Trophoblast cell (in vitro differentiated cells and primary cell): ENCODE measurements around the gene OGFOD1.
A peak's percentile ranks its signal among the peaks of the same experiment; 100 is the strongest.

Experiments used
- DNase-seq, 2 donors: peaks; one replicate each; pipeline ENCODE4 v3.0.0-alpha.2; 2016
- H2AFZ ChIP-seq: 2 replicates; pipeline ENCODE4 v1.6.1; 2013; ENCODE audit warnings: low read length, moderate library complexity, mild to moderate bottlenecking; ENCODE audit not compliant: insufficient read depth, poor library complexity
- H2AK5ac ChIP-seq: 2 replicates; pipeline ENCODE4 v1.6.1; 2013; ENCODE audit warnings: mild to moderate bottlenecking, low read length
- H2BK120ac ChIP-seq: 2 replicates; pipeline ENCODE4 v1.6.1; 2013; ENCODE audit warnings: low read length, mild to moderate bottlenecking, moderate library complexity; ENCODE audit not compliant: insufficient read depth, poor library complexity
- H2BK12ac ChIP-seq: 2 replicates; pipeline ENCODE4 v1.6.1; 2013; ENCODE audit warnings: mild to moderate bottlenecking, low read length, moderate library complexity
- H2BK5ac ChIP-seq: 2 replicates; pipeline ENCODE4 v1.6.1; 2013; ENCODE audit warnings: low read length, low read depth, moderate library complexity, mild to moderate bottlenecking; ENCODE audit not compliant: poor library complexity
- H3K14ac ChIP-seq: 2 replicates; pipeline ENCODE4 v1.6.1; 2013; ENCODE audit warnings: mild to moderate bottlenecking, low read length
- H3K18ac ChIP-seq: 2 replicates; pipeline ENCODE4 v1.6.1; 2013; ENCODE audit warnings: mild to moderate bottlenecking, low read length
- H3K23ac ChIP-seq: 2 replicates; pipeline ENCODE4 v1.6.1; 2013; ENCODE audit warnings: low read length
- H3K27ac ChIP-seq: 2 replicates; pipeline ENCODE4 v1.5.1; 2013; ENCODE audit warnings: low read depth, mild to moderate bottlenecking, inconsistent platforms, low read length, moderate library complexity
- H3K27me3 ChIP-seq: 2 replicates; pipeline ENCODE4 v1.6.1; 2013; ENCODE audit warnings: inconsistent platforms, mild to moderate bottlenecking, low read length, moderate library complexity; ENCODE audit not compliant: insufficient read depth
- H3K36me3 ChIP-seq, 2 experiments: 1 replicate in 1 of 2; 2 replicates in 1 of 2; pipeline ENCODE4 v1.6.1; 2013; ENCODE audit warnings: low read length in 2 of 2, mild to moderate bottlenecking in 2 of 2, moderate library complexity in 1 of 2; ENCODE audit not compliant: insufficient read depth in 2 of 2, control insufficient read depth in 1 of 2
- H3K4ac ChIP-seq: 2 replicates; pipeline ENCODE4 v1.6.1; 2013; ENCODE audit warnings: low read depth, mild to moderate bottlenecking, low read length, moderate library complexity
- H3K4me1 ChIP-seq, 2 experiments: 1 replicate in 1 of 2; 2 replicates in 1 of 2; pipeline ENCODE4 v1.6.1; 2013; ENCODE audit warnings: low read length in 2 of 2, mild to moderate bottlenecking in 2 of 2, moderate library complexity in 1 of 2; ENCODE audit not compliant: insufficient read depth in 2 of 2, control insufficient read depth in 1 of 2
- H3K4me2 ChIP-seq: 2 replicates; pipeline ENCODE4 v1.6.1; 2013; ENCODE audit warnings: inconsistent platforms, mild to moderate bottlenecking, low read length, moderate library complexity
- H3K4me3 ChIP-seq: 2 replicates; pipeline ENCODE4 v1.5.1; 2013; ENCODE audit warnings: mild to moderate bottlenecking, low read depth, low read length, inconsistent platforms
- H3K79me1 ChIP-seq: one replicate; pipeline ENCODE4 v1.6.1; 2013; ENCODE audit warnings: low read length
- H3K79me2 ChIP-seq: 2 replicates; pipeline ENCODE4 v1.6.1; 2013; ENCODE audit warnings: low read length, mild to moderate bottlenecking; ENCODE audit not compliant: control insufficient read depth, insufficient read depth, poor library complexity
- H3K9ac ChIP-seq: 2 replicates; pipeline ENCODE4 v1.6.1; 2013; ENCODE audit warnings: mild to moderate bottlenecking, low read length
- H3K9me3 ChIP-seq: 2 replicates; pipeline ENCODE4 v1.6.1; 2013; ENCODE audit warnings: low read depth, mild to moderate bottlenecking, control low read depth, inconsistent platforms, low read length; ENCODE audit not compliant: insufficient read depth
- H4K12ac ChIP-seq: 2 replicates; pipeline ENCODE4 v1.6.1; 2013; ENCODE audit warnings: low read depth, mild to moderate bottlenecking, low read length, moderate library complexity
- H4K8ac ChIP-seq: 2 replicates; pipeline ENCODE4 v1.6.1; 2013; ENCODE audit warnings: low read depth, mild to moderate bottlenecking, low read length, moderate library complexity
- H4K91ac ChIP-seq: one replicate; pipeline ENCODE4 v1.6.1; 2013; ENCODE audit warnings: low read depth, mild to moderate bottlenecking, low read length, moderate library complexity
- WGBS: extraction: QIAGEN DNeasy Blood & Tissue Kit; methylation state at CpG from one replicate; pipeline ENCODE4 v1.1.7; 2013; ENCODE audit warnings: missing lambda C conversion rate; ENCODE audit not compliant: insufficient read length, insufficient coverage; ENCODE audit errors: extremely low coverage; 5-methylcytosine and 5-hydroxymethylcytosine counted together

Gene OGFOD1

DNA sequence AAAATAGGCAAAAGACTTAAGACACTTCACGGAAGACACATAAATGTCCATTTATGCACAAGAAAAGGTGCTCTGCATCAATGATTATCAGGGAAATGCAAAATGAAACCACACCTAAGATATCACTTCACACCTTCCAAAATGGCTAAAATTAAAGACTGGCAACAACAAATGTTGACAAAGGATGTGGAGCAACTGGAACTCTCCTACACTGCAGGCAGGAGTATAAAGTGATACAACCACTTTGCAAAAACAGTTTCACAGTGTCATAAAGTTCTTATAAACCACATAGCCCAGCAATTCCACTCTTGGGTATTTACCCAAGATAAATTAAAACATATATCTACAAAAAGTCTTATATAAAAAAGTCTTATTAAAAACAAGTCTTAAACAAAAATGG, 60.7 kb downstream of the OGFOD1 start:
- no peaks in the 10 kb centered on the region for H3K9me3 ChIP-seq
- H3K18ac ChIP-seq, result no peak overlapping the region
- DNase-seq, result no peak
- H3K27ac ChIP-seq, result no peak overlapping the region
- no peaks in the 10 kb centered on the region for H3K79me1 ChIP-seq
- no peaks in the 10 kb centered on the region for H3K27me3 ChIP-seq
- H3K4me1 ChIP-seq, result no peaks in the 10 kb centered on the region
- no peak overlapping the region for H2AFZ ChIP-seq
- no peak overlapping the region for H2BK5ac ChIP-seq
- no peak overlapping the region for H2AK5ac ChIP-seq
- no peak overlapping the region for H3K14ac ChIP-seq
- no peak overlapping the region for H3K9ac ChIP-seq
- no peak overlapping the region for H3K4me2 ChIP-seq
- no peak overlapping the region for H2BK120ac ChIP-seq
- H3K36me3 ChIP-seq, result peaks cover 6 to 8% of the 10 kb centered on the region in 2 experiments
- H4K8ac ChIP-seq, result no peak overlapping the region
- H2BK12ac ChIP-seq, result no peak overlapping the region
- no peak overlapping the region for H4K12ac ChIP-seq
- no peak overlapping the region for H3K23ac ChIP-seq
- H4K91ac ChIP-seq, result no peak overlapping the region
- H3K4me3 ChIP-seq, result no peak overlapping the region
- H3K4ac ChIP-seq, result no peak overlapping the region
- no peaks in the 10 kb centered on the region for H3K79me2 ChIP-seq
- no CpG with 5 or more reads among the region's 1 CpG for WGBS

DNA sequence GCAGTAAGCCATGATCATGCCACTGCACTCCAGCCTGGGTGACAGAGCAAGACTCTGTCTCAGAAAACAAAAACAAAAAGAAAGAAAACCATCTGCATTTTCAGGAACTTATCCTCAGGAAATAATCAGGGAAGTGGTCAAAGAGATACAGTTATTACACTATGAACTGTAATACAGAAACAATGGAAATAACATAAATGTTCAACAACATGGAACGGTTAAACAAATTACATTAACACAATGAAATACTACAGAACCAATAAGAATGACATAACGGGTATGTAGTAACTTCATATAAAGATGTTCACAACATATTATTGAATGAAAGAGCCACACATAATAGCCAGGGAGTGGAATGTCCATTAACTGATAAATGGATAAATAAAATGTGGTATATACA, 61.7 kb downstream of the OGFOD1 start:
- H2BK5ac ChIP-seq, result no peak overlapping the region
- no peak overlapping the region for H3K4me2 ChIP-seq
- H2BK120ac ChIP-seq, result no peak overlapping the region
- no peaks in the 10 kb centered on the region for H3K27me3 ChIP-seq
- no peak overlapping the region for H2BK12ac ChIP-seq
- no peak overlapping the region for H4K91ac ChIP-seq
- no peak for DNase-seq
- H3K23ac ChIP-seq, result no peak overlapping the region
- H3K4me3 ChIP-seq, result no peak overlapping the region
- H3K79me2 ChIP-seq, result no peaks in the 10 kb centered on the region
- no peaks in the 10 kb centered on the region for H3K4me1 ChIP-seq
- H4K12ac ChIP-seq, result no peak overlapping the region
- no peaks in the 10 kb centered on the region for H3K79me1 ChIP-seq
- H3K36me3 ChIP-seq, result peaks cover 6 to 8% of the 10 kb centered on the region in 2 experiments
- no peak overlapping the region for H3K9ac ChIP-seq
- no peak overlapping the region for H2AK5ac ChIP-seq
- no peak overlapping the region for H4K8ac ChIP-seq
- H2AFZ ChIP-seq, result no peak overlapping the region
- no peaks in the 10 kb centered on the region for H3K9me3 ChIP-seq
- no peak overlapping the region for H3K4ac ChIP-seq
- no peak overlapping the region for H3K14ac ChIP-seq
- H3K27ac ChIP-seq, result no peak overlapping the region
- WGBS, result no CpG with 5 or more reads among the region's 2 CpGs
- no peak overlapping the region for H3K18ac ChIP-seq

DNA sequence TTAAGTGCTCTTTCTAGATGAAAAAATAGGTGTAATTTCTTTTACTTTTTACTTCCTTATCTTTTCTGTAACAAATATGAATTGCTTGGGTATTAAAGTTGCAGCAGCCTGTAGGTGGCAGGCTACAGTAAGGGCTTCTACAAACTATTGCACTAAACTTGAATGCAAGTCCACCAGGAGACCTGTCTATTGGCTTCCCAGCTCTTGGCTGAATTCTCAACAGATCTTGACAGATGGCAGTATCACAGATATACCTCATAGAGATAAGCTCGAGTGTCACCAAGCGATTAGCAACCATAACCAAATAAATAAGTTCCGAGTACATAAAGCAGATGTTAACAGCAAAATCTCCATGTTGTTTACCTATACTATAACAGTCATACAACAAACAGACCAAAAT, 62.6 kb downstream of the OGFOD1 start:
- Histone ChIP-seq H2AFZ (no peak overlapping the region), H3K4ac (no peak overlapping the region), H3K18ac (no peak overlapping the region), H2BK12ac (no peak overlapping the region), H3K14ac (no peak overlapping the region), H2AK5ac (no peak overlapping the region), H3K4me3 (no peak overlapping the region), H3K79me2 (no peaks in the 10 kb centered on the region), H4K8ac (no peak overlapping the region), H3K27ac (no peak overlapping the region), H3K79me1 (no peaks in the 10 kb centered on the region), H3K4me1 (no peaks in the 10 kb centered on the region), H2BK120ac (no peak overlapping the region), H4K91ac (no peak overlapping the region), H3K9me3 (no peaks in the 10 kb centered on the region), H4K12ac (no peak overlapping the region), H3K9ac (no peak overlapping the region), H3K23ac (no peak overlapping the region), H3K27me3 (no peaks in the 10 kb centered on the region), H2BK5ac (no peak overlapping the region), H3K36me3 (peaks cover 5 to 6% of the 10 kb centered on the region in 2 experiments), H3K4me2 (no peak overlapping the region)
- WGBS, result no CpG with 5 or more reads among the region's 3 CpGs
- peak; percentile 61 to 65 for DNase-seq

DNA sequence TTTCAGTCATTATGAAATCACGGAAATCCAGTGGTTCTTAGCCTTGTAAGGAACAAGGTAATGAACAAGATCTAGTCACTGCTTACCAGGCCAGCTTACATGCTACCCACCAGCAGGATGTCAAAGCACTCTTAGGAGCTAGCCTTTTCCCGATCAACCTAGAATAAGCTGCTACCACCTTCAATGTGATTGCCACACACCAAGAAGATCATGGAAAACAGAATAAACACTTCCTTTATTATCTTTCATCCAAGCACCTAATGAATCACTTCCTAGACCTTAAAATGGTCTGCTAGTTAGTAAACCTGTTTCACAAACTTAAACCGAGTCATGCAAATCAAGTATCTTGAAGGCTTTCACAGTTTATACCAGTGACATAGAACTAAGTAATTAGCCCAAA, 63.5 kb downstream of the OGFOD1 start:
- Histone ChIP-seq H2BK12ac (no peak overlapping the region), H3K79me1 (peaks cover 4% of the 10 kb centered on the region), H2AK5ac (no peak overlapping the region), H3K79me2 (peaks cover 4% of the 10 kb centered on the region), H3K4me1 (peaks cover 0 to 2% of the 10 kb centered on the region in 2 experiments), H3K18ac (no peak overlapping the region), H2BK120ac (no peak overlapping the region), H4K91ac (no peak overlapping the region), H2BK5ac (no peak overlapping the region), H4K12ac (no peak overlapping the region), H3K9me3 (no peaks in the 10 kb centered on the region), H3K4me3 (no peak overlapping the region), H3K4ac (no peak overlapping the region), H3K36me3 (peaks cover 2 to 3% of the 10 kb centered on the region in 2 experiments), H4K8ac (no peak overlapping the region), H3K23ac (no peak overlapping the region), H3K27ac (no peak overlapping the region), H2AFZ (no peak overlapping the region), H3K4me2 (no peak overlapping the region), H3K14ac (no peak overlapping the region), H3K27me3 (no peaks in the 10 kb centered on the region), H3K9ac (no peak overlapping the region)
- no CpG with 5 or more reads among the region's 3 CpGs for WGBS
- no peak for DNase-seq
